K562 (cell line): ENCODE data around the gene ITGBL1. TPM values are rescaled to one million over a fixed set of nuclear protein-coding genes. Genes with fewer than 3 reads are reported as not detected.

Experiments used
- ATAC-seq: fragments of 200-7000 bp; cut with Tn5 transposase; 3 replicates; pipeline ENCODE4 v1.9.1; 2020; ENCODE audit warnings: moderate library complexity
- BruUV-seq: library from RNA; stranded (reverse); fragments of 400-500 nt; replicated peaks from 2 replicates; lab custom pipeline; 2021; lab: Mats Ljungman, UMichigan
- CTCF ChIA-PET: fragments of 300-600 bp; formaldehyde crosslinking; extraction: SDS; loops from one replicate; lab custom pipeline; 2021; ENCODE audit warnings: low intra/inter-chr PET ratio; lab: Yijun Ruan, JAX
- POLR2A ChIA-PET: fragments of 300-600, 350-650 bp; sonication (Branson Sonifier 250); formaldehyde crosslinking; extraction: SDS; loops from one replicate; lab custom pipeline; 2021; ENCODE audit warnings: antibody characterized with exemption, inconsistent platforms; lab: Yijun Ruan, JAX
- DNase-seq, 4 experiments: peaks; one replicate each; pipeline versions ENCODE4 v3.0.0 to v3.0.0-alpha.2; 2011 to 2018; ENCODE audit warnings: low spot score in 3 of 4, mixed read lengths in 3 of 4; ENCODE audit errors: extremely low read depth in 1 of 4
- FAIRE-seq: peaks from 2 replicates; lab custom pipeline; 2011; peaks lifted over from hg19 to GRCh38; lab: Jason Lieb, UNC
- H2AFZ ChIP-seq: 2 replicates; pipeline ENCODE4 v1.6.0; 2011; ENCODE audit warnings: low read depth, low read length, control low read depth, inconsistent platforms
- H3K27ac ChIP-seq: fragments of 200-600 bp; 3 replicates; pipeline ENCODE4 v1.8.0; 2011; ENCODE audit warnings: low read depth, mild to moderate bottlenecking, control low read depth, inconsistent platforms, low read length, moderate library complexity, mixed read lengths; ENCODE audit errors: extremely low read depth
- H3K27me3 ChIP-seq, 2 experiments: fragments of 300-600 bp in 1 of 2; 2 replicates in 1 of 2; 3 replicates in 1 of 2; pipeline versions ENCODE4 v1.6.0 to v1.8.0; 2011; ENCODE audit warnings: inconsistent platforms in 2 of 2, low read length in 2 of 2, mild to moderate bottlenecking in 1 of 2, mixed read lengths in 1 of 2, moderate library complexity in 1 of 2; ENCODE audit not compliant: control insufficient read depth in 2 of 2, insufficient read depth in 2 of 2
- H3K36me3 ChIP-seq: fragments of 300-600 bp; 3 replicates; pipeline ENCODE4 v1.8.0; 2011; ENCODE audit warnings: mild to moderate bottlenecking, low read length, inconsistent platforms; ENCODE audit not compliant: control insufficient read depth, insufficient read depth
- H3K4me1 ChIP-seq, 2 experiments: fragments of 200-600 bp in 1 of 2; replicated peaks in 1 of 2; 2 replicates in 1 of 2; 3 replicates in 1 of 2; pipeline versions ENCODE4 v1.5.1 to v1.8.0; 2011; ENCODE audit warnings: inconsistent platforms in 2 of 2, low read length in 2 of 2, mild to moderate bottlenecking in 1 of 2, mixed read lengths in 1 of 2, moderate library complexity in 1 of 2; ENCODE audit not compliant: control insufficient read depth in 2 of 2, insufficient read depth in 2 of 2
- H3K4me2 ChIP-seq: 2 replicates; pipeline ENCODE4 v1.6.1; 2011; ENCODE audit warnings: low read length, control low read depth, inconsistent platforms, mixed read lengths; ENCODE audit not compliant: insufficient read depth
- H3K4me3 ChIP-seq: fragments of 200-600 bp; sonication (generic), shearing (Covaris generic); 2 replicates; pipeline ENCODE4 v1.5.1; 2016; ENCODE audit warnings: control low read depth, inconsistent platforms
- H3K79me2 ChIP-seq: fragments of 200-600 bp; 3 replicates; pipeline ENCODE4 v1.8.0; 2011; ENCODE audit warnings: low read length, inconsistent platforms; ENCODE audit not compliant: control insufficient read depth, insufficient read depth
- H3K9ac ChIP-seq, 2 experiments: 2 replicates each; pipeline versions ENCODE4 v1.6.0 to v1.6.1; 2011; ENCODE audit warnings: low read depth in 2 of 2, low read length in 2 of 2, control low read depth in 1 of 2, inconsistent platforms in 1 of 2, mild to moderate bottlenecking in 1 of 2, mixed read lengths in 1 of 2; ENCODE audit not compliant: insufficient read depth in 1 of 2
- H3K9me1 ChIP-seq: one replicate; pipeline ENCODE4 v1.6.0; 2011; ENCODE audit warnings: inconsistent platforms, mild to moderate bottlenecking, low read length, moderate library complexity; ENCODE audit not compliant: control insufficient read depth, insufficient read depth
- H3K9me3 ChIP-seq: replicated peaks from 2 replicates; pipeline ENCODE4 v1.5.1; 2011; ENCODE audit warnings: low read depth, low read length, inconsistent platforms; ENCODE audit not compliant: control insufficient read depth, insufficient read depth
- H4K20me1 ChIP-seq: replicated peaks from 2 replicates; pipeline ENCODE4 v1.6.1; 2011; ENCODE audit warnings: low read length, inconsistent platforms, mixed read lengths; ENCODE audit not compliant: control insufficient read depth, insufficient read depth
- ADNP ChIP-seq: fragments of 200-800 bp; sonication (Bioruptor generic); IDR thresholded peaks from 2 replicates; pipeline ENCODE4 v1.6.1; 2016; ENCODE audit warnings: missing genetic modification characterization, missing compliant biosample characterization
- ARID3B ChIP-seq: fragments of 250-450 bp; sonication (Bioruptor Pico); IDR thresholded peaks from 2 replicates; pipeline ENCODE4 v1.4.0; 2020; ENCODE audit warnings: borderline replicate concordance
- CEBPG ChIP-seq, 3 experiments: fragments of 200-800 bp in 1 of 3; sonication (Bioruptor generic) in 1 of 3; sonication (generic) in 1 of 3; formaldehyde crosslinking in 1 of 3; IDR thresholded peaks in 2 of 3; conservative IDR thresholded peaks in 1 of 3; 2 replicates each; pipeline versions ENCODE4 v1.6.1 to v1.8.0; 2016 to 2022; ENCODE audit warnings: missing compliant biosample characterization in 2 of 3, missing genetic modification characterization in 2 of 3, mild to moderate bottlenecking in 1 of 3, missing genetic modification reagents in 1 of 3
- E2F3 ChIP-seq: fragments of 250-450 bp; sonication (Bioruptor Pico); IDR thresholded peaks from 2 replicates; pipeline ENCODE4 v1.4.0; 2020; ENCODE audit warnings: mild to moderate bottlenecking
- FOXA1 ChIP-seq: fragments of 450-650 bp; IDR thresholded peaks from 2 replicates; pipeline ENCODE4 v1.6.1; 2016; ENCODE audit warnings: mild to moderate bottlenecking, borderline replicate concordance
- GABPA ChIP-seq: fragments of 200-800 bp; sonication (Bioruptor generic); conservative IDR thresholded peaks from 2 replicates; pipeline ENCODE4 v1.6.1; 2016; ENCODE audit warnings: low read depth, missing genetic modification characterization, missing compliant biosample characterization
- GATAD2A ChIP-seq: fragments of 450-650 bp; IDR thresholded peaks from 2 replicates; pipeline ENCODE4 v1.6.1; 2017
- HDGF ChIP-seq: fragments of 450-650 bp; IDR thresholded peaks from 2 replicates; pipeline ENCODE4 v1.6.1; 2016
- NR1H2 ChIP-seq: sonication (generic); formaldehyde crosslinking; IDR thresholded peaks from 2 replicates; pipeline ENCODE4 v1.4.0; 2020; ENCODE audit warnings: mild to moderate bottlenecking, missing genetic modification reagents
- POLR2G ChIP-seq: fragments of 200-400 bp; formaldehyde crosslinking; IDR thresholded peaks from 2 replicates; pipeline ENCODE4 v1.6.1; 2017; ENCODE audit warnings: low read depth, mild to moderate bottlenecking, antibody characterized with exemption, low read length, moderate library complexity
- RAD51 ChIP-seq: fragments of 450-650 bp; IDR thresholded peaks from 2 replicates; pipeline ENCODE4 v1.7.1; 2016; ENCODE audit warnings: low read depth, mild to moderate bottlenecking, borderline replicate concordance
- SP1 ChIP-seq: sonication (generic); formaldehyde crosslinking; IDR thresholded peaks from 2 replicates; pipeline ENCODE4 v1.8.1; 2022; ENCODE audit warnings: mild to moderate bottlenecking, missing genetic modification reagents
- ZFP30 ChIP-seq: fragments of 250-450 bp; sonication (Bioruptor Pico); IDR thresholded peaks from 2 replicates; pipeline ENCODE4 v1.8.0; 2022; ENCODE audit warnings: moderate library complexity, mild to moderate bottlenecking, inconsistent platforms, borderline replicate concordance
- ZNF778 ChIP-seq: fragments of 450-650 bp; formaldehyde crosslinking; IDR thresholded peaks from 2 replicates; pipeline ENCODE4 v1.4.0; 2020; ENCODE audit warnings: mild to moderate bottlenecking, moderate library complexity
- WGBS: fragments of 100-300 bp; shearing (Covaris generic); methylation state at CpG from one replicate; pipeline ENCODE4 v1.1.6; 2016; ENCODE audit warnings: low coverage, mixed read lengths; ENCODE audit not compliant: insufficient coverage; ENCODE audit errors: missing lambda C conversion rate; 5-methylcytosine and 5-hydroxymethylcytosine counted together
- in situ Hi-C: fragments of 300-500 bp; cut with MboI; formaldehyde crosslinking; loops from 4 replicates; pipeline ENCODE4 v1.15.0; 2018; ENCODE audit warnings: inconsistent platforms, mixed read lengths
- intact Hi-C: fragments of 100-400 bp; cut with micrococcal nuclease; formaldehyde crosslinking; loops from 2 replicates; pipeline ENCODE4 v1.14.2; 2022
- polyA plus RNA-seq, 8 experiments: library from polyadenylated mRNA; depleted of rRNA in 4 of 8; stranded (reverse) in 5 of 8; unstranded in 3 of 8; fragments of >200 nt; fragmentation: Nextera tagmentation in 2 of 8; fragmentation: Illumina TruSeq in 1 of 8; extraction: Ambion mirVana in 2 of 8; extraction: Trizol in 1 of 8; gene quantifications; 2 replicates each; pipeline versions ENCODE4 v1.2.1 to v1.2.3, GENCODE V29; 2011 to 2014; ENCODE audit warnings: inconsistent platforms in 1 of 8, missing spikeins in 1 of 8
- total RNA-seq, 7 experiments: library from RNA; depleted of rRNA in 6 of 7; stranded (reverse); fragments of >200 nt in 6 of 7; fragmentation: Illumina TruSeq in 2 of 7; extraction: Trizol in 2 of 7; gene quantifications; 2 replicates each; pipeline versions ENCODE4 v1.2.1 to v1.2.3, GENCODE V29; 2011 to 2021; ENCODE audit warnings: low replicate concordance in 1 of 7

ITGBL1 gene
- total and polyA plus RNA-seq, 9 of the 15 experiments (the other 6 are each of a cell fraction or from before 2014, with no cell fraction given): 0.04 to 0.73 (median 0.32) TPM; not detected in 1

DNA sequence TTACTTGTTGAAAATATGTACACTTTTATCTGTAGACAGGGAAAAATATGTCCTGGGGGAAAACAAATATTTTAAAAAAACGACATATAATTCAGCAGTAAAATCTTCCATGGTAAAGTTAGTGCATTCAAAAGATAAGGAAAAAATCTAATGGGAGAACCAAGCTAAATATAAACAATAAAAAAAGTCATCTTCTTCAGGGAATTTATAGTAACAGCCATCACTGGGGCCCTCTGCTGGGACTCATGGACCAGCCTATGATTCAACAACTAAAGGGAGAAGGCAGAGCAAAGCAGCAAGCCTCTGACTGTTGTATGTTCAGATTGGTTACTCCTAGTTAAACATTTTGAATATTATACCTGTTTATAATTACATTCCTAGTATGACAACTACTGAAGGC lies 93.0 kb downstream of the ITGBL1 start:
- Histone ChIP-seq H3K79me2 (no peaks in the 10 kb centered on the region), H3K4me1 (no peaks in the 10 kb centered on the region), H3K9me3 (no peaks in the 10 kb centered on the region), H3K9me1 (no peaks in the 10 kb centered on the region), H4K20me1 (no peaks in the 10 kb centered on the region), H3K9ac (no peak overlapping the region), H2AFZ (no peak overlapping the region), H3K4me2 (no peak overlapping the region), H3K4me3 (no peak overlapping the region), H3K36me3 (no peaks in the 10 kb centered on the region), H3K27me3 (no peaks in the 10 kb centered on the region), H3K27ac (no peak overlapping the region)
- 0% methylated on average over 1 of the region's 1 CpG for WGBS
- CTCF ChIA-PET: no interaction called here
- no TSS peak for BruUV-seq
- in situ Hi-C loops (no loop called here), intact Hi-C loops (no loop called here)
- FAIRE-seq: no peak
- no peak for ATAC-seq
- POLR2A ChIA-PET: no interaction called here
- DNase-seq: no peak
- TF ChIP-seq GATAD2A (no peak), ADNP (no peak), HDGF (no peak), GABPA (no peak), ZFP30 (no peak), ZNF778 (CRISPR knock-in tag) (no peak), RAD51 (no peak), FOXA1 (no peak), SP1 (no peak), NR1H2 (CRISPR knock-in tag) (no peak), POLR2G (no peak), E2F3 (no peak), ARID3B (CRISPR knock-in tag) (no peak), CEBPG (CRISPR knock-in tag; IDR thresholded peaks at IDR 0.05) (no peak), CEBPG (tag; conservative IDR thresholded peaks at IDR 0.05 in 1 of 2, IDR thresholded peaks at IDR 0.05 in 1 of 2) (no peak)
